Loucy (cell line): ENCODE measurements around the gene ITGB8.

ENCODE experiments used
- EZH2phosphoT487 ChIP-seq: fragments of 200-600 bp; IDR thresholded peaks from 2 replicates; pipeline ENCODE4 v1.6.1; 2018; ENCODE audit warnings: antibody characterized with exemption, mild to moderate bottlenecking, moderate library complexity, borderline replicate concordance
- TF ChIP-seq, protein P1 (sequence below): fragments of 200-600 bp; sonication (generic); conservative IDR thresholded peaks from 2 replicates; pipeline ENCODE4 v1.5.1; 2014; ENCODE audit warnings: mild to moderate bottlenecking, antibody characterized with exemption, low read length

DNA sequence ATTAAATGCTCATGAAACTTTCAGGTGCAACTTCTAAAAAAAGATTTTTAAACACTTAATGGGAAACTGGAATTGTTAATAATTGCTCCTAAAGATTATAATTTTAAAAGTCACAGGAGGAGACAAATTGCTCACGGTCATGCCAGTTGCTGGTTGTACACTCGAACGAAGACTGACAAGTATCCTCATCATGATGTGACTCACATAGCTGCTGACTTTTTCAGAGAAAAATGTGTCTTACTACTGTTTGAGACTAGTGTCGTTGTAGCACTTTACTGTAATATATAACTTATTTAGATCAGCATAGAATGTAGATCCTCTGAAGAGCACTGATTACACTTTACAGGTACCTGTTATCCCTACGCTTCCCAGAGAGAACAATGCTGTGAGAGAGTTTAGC, 79.3 kb downstream of the ITGB8 start:
- TF ChIP-seq, protein P1, sequence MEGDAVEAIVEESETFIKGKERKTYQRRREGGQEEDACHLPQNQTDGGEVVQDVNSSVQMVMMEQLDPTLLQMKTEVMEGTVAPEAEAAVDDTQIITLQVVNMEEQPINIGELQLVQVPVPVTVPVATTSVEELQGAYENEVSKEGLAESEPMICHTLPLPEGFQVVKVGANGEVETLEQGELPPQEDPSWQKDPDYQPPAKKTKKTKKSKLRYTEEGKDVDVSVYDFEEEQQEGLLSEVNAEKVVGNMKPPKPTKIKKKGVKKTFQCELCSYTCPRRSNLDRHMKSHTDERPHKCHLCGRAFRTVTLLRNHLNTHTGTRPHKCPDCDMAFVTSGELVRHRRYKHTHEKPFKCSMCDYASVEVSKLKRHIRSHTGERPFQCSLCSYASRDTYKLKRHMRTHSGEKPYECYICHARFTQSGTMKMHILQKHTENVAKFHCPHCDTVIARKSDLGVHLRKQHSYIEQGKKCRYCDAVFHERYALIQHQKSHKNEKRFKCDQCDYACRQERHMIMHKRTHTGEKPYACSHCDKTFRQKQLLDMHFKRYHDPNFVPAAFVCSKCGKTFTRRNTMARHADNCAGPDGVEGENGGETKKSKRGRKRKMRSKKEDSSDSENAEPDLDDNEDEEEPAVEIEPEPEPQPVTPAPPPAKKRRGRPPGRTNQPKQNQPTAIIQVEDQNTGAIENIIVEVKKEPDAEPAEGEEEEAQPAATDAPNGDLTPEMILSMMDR: no peak
- no peak for TF ChIP-seq EZH2phosphoT487
